ENCODE results near the gene FYN. TPM values are rescaled to one million over a fixed set of nuclear protein-coding genes. Genes with fewer than 3 reads are reported as not detected.

Gene FYN
- total RNA-seq, 1 experiment from 2014 or later, result 18.5 TPM

DNA sequence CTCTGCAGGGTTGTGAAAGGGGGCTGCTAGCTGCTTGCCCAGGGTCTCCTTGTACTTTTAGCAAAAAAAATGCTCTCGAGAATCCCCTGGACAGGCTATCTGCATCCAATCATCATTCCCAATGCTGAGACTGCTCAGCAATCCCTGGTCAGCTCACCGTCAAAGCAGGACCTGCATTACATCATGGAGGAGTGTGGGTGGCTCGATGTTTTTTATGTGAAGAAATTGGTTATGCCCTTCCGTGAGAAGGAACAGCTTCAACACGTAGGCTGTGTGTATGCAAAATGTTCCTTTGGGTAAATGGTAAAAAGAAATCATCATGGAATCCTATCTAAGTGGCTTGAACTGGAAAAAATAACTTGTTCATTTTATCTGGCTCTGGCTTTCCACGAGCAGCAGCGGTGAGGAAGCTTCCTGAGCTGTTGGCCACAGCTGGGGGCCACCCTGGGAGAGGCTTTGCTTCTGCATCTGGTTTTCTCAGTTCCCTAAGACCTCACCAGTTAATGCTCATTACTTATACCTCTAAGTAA lies 111.4 kb downstream of the FYN start:
- no peak for TF ChIP-seq POLR2AphosphoS5 (IDR thresholded peaks at IDR 0.05; ENCODE audit: low read depth, low read length)
- no peak for TF ChIP-seq SRF (IDR thresholded peaks at IDR 0.05; ENCODE audit: low read depth)
- TF ChIP-seq, protein P1, sequence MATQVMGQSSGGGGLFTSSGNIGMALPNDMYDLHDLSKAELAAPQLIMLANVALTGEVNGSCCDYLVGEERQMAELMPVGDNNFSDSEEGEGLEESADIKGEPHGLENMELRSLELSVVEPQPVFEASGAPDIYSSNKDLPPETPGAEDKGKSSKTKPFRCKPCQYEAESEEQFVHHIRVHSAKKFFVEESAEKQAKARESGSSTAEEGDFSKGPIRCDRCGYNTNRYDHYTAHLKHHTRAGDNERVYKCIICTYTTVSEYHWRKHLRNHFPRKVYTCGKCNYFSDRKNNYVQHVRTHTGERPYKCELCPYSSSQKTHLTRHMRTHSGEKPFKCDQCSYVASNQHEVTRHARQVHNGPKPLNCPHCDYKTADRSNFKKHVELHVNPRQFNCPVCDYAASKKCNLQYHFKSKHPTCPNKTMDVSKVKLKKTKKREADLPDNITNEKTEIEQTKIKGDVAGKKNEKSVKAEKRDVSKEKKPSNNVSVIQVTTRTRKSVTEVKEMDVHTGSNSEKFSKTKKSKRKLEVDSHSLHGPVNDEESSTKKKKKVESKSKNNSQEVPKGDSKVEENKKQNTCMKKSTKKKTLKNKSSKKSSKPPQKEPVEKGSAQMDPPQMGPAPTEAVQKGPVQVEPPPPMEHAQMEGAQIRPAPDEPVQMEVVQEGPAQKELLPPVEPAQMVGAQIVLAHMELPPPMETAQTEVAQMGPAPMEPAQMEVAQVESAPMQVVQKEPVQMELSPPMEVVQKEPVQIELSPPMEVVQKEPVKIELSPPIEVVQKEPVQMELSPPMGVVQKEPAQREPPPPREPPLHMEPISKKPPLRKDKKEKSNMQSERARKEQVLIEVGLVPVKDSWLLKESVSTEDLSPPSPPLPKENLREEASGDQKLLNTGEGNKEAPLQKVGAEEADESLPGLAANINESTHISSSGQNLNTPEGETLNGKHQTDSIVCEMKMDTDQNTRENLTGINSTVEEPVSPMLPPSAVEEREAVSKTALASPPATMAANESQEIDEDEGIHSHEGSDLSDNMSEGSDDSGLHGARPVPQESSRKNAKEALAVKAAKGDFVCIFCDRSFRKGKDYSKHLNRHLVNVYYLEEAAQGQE (IDR thresholded peaks at IDR 0.05; ENCODE audit: low read depth), result no peak
- no peak for TF ChIP-seq POLR2A (IDR thresholded peaks at IDR 0.05; ENCODE audit: borderline replicate concordance, extremely low read depth, insufficient read depth, insufficient read length)
- TF ChIP-seq FOSL1 (IDR thresholded peaks at IDR 0.05; ENCODE audit: low read depth), result no peak
- no peak for TF ChIP-seq EZH2 (IDR thresholded peaks at IDR 0.05)
- TF ChIP-seq ZNF274 (IDR thresholded peaks at IDR 0.05; ENCODE audit: low read depth, low read length), result no peak
- no peak for TF ChIP-seq RAD21 (IDR thresholded peaks at IDR 0.05; ENCODE audit: low read depth)
- no peak for TF ChIP-seq SP1 (IDR thresholded peaks at IDR 0.05; ENCODE audit: low read depth)
- TF ChIP-seq, protein P2, sequence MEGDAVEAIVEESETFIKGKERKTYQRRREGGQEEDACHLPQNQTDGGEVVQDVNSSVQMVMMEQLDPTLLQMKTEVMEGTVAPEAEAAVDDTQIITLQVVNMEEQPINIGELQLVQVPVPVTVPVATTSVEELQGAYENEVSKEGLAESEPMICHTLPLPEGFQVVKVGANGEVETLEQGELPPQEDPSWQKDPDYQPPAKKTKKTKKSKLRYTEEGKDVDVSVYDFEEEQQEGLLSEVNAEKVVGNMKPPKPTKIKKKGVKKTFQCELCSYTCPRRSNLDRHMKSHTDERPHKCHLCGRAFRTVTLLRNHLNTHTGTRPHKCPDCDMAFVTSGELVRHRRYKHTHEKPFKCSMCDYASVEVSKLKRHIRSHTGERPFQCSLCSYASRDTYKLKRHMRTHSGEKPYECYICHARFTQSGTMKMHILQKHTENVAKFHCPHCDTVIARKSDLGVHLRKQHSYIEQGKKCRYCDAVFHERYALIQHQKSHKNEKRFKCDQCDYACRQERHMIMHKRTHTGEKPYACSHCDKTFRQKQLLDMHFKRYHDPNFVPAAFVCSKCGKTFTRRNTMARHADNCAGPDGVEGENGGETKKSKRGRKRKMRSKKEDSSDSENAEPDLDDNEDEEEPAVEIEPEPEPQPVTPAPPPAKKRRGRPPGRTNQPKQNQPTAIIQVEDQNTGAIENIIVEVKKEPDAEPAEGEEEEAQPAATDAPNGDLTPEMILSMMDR (IDR thresholded peaks at IDR 0.05 in 2 of 3, conservative IDR thresholded peaks at IDR 0.05 in 1 of 3; ENCODE audit: borderline replicate concordance in 1 of 3, insufficient read depth in 1 of 3, low read depth in 2 of 3, low read length in 2 of 3), result no peak
- no peak for TF ChIP-seq JUND (IDR thresholded peaks at IDR 0.05)
- TF ChIP-seq CBX3 (IDR thresholded peaks at IDR 0.05; ENCODE audit: low read depth), result no peak
- H3K9me2 ChIP-seq (ENCODE audit: insufficient read depth), result no peaks in the 10 kb centered on the region
- H3K36me3 ChIP-seq (ENCODE audit: control insufficient read depth in 1 of 2, insufficient read depth in 2 of 2, low read length in 2 of 2), result no peaks in the 10 kb centered on the region
- H4K20me1 ChIP-seq (ENCODE audit: insufficient read depth), result no peaks in the 10 kb centered on the region
- H3K27me3 ChIP-seq (ENCODE audit: insufficient read depth, low read length), result no peaks in the 10 kb centered on the region
- H3K9me3 ChIP-seq (ENCODE audit: control insufficient read depth in 1 of 2, insufficient read depth in 1 of 2, low read depth in 1 of 2, low read length in 2 of 2), result no peaks in the 10 kb centered on the region
- no peak overlapping the region for H2AFZ ChIP-seq (ENCODE audit: low read depth, low read length, poor library complexity, severe bottlenecking)
- ATAC-seq (no peak), DNase-seq (ENCODE audit: low read depth, low spot score) (no peak)
- intact Hi-C loops (cut with micrococcal nuclease), result no loop called here
- H3K4me1 ChIP-seq (ENCODE audit: control insufficient read depth in 1 of 2, insufficient read depth in 2 of 2, low read length in 2 of 2), result no peaks in the 10 kb centered on the region
- no peak overlapping the region for H3K27ac ChIP-seq (ENCODE audit: low read depth, low read length)
- BruUV-seq (replicated peaks), result no TSS peak
- no peak overlapping the region for H3K4me3 ChIP-seq (replicated peaks in 1 of 2; ENCODE audit: low read depth in 1 of 2, low read length in 2 of 2)
- H3K4me2 ChIP-seq (ENCODE audit: low read length), result no peak overlapping the region
- ChIA-PET CTCF (no interaction called here), POLR2A (no interaction called here), RAD21 (ENCODE audit: low non-redundant PET in 1 of 2, low total read pairs in 2 of 2, uncharacterized antibody in 2 of 2, unreplicated experiment in 2 of 2) (no interaction called here)
- no peak overlapping the region for H3K9ac ChIP-seq (ENCODE audit: low read length)
- H3K79me2 ChIP-seq (ENCODE audit: insufficient read depth, low read length), result no peaks in the 10 kb centered on the region
